Astrocyte of the cerebellum (primary cell): ENCODE data around the gene GAS2L3.

Source experiments
- DNase-seq: peaks from one replicate; pipeline ENCODE4 v3.0.0-alpha.2; 2011; ENCODE audit warnings: low read depth
- H3K4me3 ChIP-seq: 2 replicates; pipeline ENCODE4 v1.5.1; 2011; ENCODE audit warnings: mild to moderate bottlenecking, low read depth, low read length, moderate library complexity
- in situ Hi-C: cut with HindIII; loops from 2 replicates; pipeline ENCODE4 v1.10.0; 2017; ENCODE audit warnings: low sequenced_read_pairs
- TF ChIP-seq, protein P1 (sequence below): IDR thresholded peaks from 2 replicates; pipeline ENCODE4 v1.5.1; 2012; ENCODE audit warnings: low read length, low read depth, moderate library complexity, mild to moderate bottlenecking; ENCODE audit errors: missing control alignments

The GAS2L3 gene

DNA sequence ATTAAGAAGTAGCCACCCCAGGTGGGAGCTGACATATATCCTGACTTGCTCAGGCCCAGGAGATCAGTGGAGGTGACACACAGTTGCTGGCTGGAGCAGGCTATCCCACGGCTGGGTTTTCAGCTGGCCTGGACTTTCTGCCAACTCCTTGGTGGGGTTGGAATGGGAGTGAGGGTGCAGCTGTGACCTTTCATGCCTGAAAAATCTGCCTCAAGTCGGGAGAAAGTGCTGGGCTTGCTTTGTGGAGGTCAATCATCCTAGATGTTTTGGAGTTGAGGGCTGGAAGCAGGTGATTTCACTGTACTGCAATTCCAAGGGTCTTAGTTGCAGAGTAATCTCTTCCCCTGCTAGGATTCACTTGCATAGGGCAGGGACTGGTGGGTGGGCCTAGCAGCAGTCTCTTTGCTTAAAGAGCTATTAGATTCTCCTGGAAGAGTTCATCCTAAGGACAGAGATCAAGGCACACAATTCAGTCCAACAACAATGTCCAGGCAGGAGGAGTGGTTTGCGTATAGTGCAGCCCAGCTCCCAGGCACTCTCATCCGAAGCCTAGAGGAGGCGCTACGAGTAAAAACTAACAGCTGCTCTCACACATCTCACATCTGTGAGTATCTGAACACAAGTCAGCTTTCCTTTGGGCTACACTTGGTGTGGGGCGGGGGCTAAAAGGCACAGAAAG, 98.1 kb downstream of the GAS2L3 start:
- in situ Hi-C loops: no loop called here
- DNase-seq: no peak
- TF ChIP-seq, protein P1, sequence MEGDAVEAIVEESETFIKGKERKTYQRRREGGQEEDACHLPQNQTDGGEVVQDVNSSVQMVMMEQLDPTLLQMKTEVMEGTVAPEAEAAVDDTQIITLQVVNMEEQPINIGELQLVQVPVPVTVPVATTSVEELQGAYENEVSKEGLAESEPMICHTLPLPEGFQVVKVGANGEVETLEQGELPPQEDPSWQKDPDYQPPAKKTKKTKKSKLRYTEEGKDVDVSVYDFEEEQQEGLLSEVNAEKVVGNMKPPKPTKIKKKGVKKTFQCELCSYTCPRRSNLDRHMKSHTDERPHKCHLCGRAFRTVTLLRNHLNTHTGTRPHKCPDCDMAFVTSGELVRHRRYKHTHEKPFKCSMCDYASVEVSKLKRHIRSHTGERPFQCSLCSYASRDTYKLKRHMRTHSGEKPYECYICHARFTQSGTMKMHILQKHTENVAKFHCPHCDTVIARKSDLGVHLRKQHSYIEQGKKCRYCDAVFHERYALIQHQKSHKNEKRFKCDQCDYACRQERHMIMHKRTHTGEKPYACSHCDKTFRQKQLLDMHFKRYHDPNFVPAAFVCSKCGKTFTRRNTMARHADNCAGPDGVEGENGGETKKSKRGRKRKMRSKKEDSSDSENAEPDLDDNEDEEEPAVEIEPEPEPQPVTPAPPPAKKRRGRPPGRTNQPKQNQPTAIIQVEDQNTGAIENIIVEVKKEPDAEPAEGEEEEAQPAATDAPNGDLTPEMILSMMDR: no peak
- no peak overlapping the region for H3K4me3 ChIP-seq

DNA sequence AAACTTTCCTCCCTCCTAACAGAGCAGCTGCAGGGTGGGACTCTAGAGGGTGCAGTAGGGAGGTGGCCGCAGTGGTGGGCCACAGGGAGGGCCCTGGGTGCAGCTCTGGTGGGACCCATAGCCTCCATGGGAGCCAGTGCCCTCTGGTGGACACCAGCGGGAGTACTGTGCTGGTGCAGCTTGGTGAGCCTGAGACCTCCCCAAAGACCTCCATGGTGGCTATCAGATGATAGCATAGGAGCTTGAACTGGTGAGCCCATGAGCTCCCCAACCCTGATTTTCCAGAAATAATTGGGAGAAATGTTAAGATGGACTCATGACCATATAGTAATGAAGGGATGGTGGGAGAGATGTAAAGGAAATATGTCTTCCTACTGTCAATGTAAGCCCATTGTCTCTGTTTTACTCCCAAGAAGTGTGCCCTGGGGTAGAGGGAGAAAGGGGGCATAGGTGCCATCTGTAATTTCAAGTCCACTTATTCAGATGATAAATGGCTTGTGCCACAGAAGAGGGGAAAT, 98.7 kb downstream of the GAS2L3 start:
- TF ChIP-seq, protein P1: peak; percentile 51
- in situ Hi-C loops: no loop called here
- DNase-seq: no peak
- no peak overlapping the region for H3K4me3 ChIP-seq

DNA sequence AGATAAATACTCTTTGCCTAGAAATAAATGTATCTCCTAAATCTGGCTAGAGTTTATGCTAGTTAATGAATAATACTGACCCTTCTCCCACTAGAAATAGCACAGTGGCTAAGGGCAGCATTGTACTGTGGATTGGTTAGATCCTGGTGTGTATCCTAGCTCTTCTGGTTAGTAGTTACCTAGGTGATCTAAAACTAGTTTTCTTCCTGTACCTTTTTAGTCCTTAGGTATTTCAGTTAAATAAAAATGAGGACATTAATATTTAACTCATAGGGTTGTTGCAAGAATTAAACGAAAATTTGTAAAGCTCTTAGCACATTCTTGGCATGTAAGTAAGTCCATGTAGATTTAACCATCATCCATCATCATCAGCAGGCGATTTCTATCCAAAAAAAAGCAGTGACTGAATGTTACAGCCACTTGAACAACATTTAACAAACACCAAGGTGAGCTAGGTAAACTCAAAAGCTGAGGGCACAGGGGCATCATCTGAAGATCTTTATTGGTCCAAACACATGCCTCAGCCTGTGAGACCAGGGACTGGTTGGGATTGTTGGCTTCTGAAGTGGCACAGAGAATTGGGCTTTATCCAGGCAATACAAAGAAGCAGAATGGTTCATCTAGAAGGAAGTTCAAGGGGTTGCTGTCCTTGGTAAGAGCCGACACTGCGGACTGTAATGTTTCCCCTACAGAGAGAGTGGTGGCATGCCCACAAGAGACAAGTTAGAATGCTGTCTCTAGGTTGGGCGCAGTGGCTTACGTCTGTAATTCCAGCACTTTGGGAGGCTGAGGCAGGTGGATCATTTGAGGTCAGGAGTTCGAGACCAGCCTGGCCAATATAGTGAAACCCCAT, 100.8 kb downstream of the GAS2L3 start:
- no peak overlapping the region for H3K4me3 ChIP-seq
- TF ChIP-seq, protein P1: no peak
- no peak for DNase-seq
- in situ Hi-C loops: no loop called here
